ENCODE results near the gene PALMD. TPM values are rescaled to one million over a fixed set of nuclear protein-coding genes. Genes with fewer than 3 reads are reported as not detected.

The PALMD gene
- total RNA-seq, 4 donors from 2014 or later = 68.9 to 75.6 (median 72.1) TPM

DNA sequence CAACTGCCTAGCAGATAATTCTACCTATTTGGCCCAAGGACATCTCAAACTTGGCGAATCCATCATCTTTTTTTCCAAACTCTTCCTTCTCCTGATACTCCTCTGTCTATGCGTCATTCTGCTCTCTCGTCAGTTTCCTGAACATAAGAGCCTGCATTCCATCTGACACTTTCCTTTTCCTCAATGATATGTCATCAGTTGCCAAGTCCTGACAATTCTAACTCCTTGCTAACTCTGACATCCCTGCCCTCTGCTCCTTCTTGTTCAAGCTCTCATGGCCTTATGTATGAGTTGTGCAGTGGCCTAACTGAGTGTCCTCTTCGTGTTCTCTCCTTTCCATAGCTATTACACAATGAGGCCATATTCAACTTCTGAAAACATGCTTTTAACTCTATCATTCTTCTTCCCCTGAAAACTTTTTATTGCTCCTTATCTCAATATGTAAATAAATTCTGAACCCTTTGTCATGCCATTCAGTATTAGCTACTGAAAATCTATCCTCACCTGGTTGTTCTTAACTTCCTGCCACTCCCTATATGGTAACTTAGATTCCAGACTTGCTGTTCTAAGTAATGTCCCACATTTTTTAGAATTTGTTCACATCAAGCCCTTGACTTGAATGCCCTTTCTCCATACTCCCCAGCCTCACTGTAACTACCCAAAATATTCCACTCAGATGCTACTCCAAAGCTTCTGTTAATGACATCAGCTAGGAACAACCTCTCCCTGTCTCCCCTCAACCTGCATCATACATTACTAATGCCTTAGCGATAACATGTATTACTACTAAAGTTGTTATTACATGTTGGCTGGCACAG, 11.5 kb downstream of the PALMD start:
- TF ChIP-seq POLR2A (IDR thresholded peaks at IDR 0.05) = no peak
- TF ChIP-seq, protein P1, sequence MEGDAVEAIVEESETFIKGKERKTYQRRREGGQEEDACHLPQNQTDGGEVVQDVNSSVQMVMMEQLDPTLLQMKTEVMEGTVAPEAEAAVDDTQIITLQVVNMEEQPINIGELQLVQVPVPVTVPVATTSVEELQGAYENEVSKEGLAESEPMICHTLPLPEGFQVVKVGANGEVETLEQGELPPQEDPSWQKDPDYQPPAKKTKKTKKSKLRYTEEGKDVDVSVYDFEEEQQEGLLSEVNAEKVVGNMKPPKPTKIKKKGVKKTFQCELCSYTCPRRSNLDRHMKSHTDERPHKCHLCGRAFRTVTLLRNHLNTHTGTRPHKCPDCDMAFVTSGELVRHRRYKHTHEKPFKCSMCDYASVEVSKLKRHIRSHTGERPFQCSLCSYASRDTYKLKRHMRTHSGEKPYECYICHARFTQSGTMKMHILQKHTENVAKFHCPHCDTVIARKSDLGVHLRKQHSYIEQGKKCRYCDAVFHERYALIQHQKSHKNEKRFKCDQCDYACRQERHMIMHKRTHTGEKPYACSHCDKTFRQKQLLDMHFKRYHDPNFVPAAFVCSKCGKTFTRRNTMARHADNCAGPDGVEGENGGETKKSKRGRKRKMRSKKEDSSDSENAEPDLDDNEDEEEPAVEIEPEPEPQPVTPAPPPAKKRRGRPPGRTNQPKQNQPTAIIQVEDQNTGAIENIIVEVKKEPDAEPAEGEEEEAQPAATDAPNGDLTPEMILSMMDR (IDR thresholded peaks at IDR 0.05) = no peak
- intact Hi-C loops (cut with DNase I; ENCODE audit: low total_unique reads) = no loop called here
- H3K4me3 ChIP-seq (ENCODE audit: low read depth, poor library complexity, severe bottlenecking) = no peak overlapping the region
- WGBS, 2 donors = 51 to 53% methylated on average over 5 of the region's 5 CpGs
- DNase-seq (ENCODE audit: low spot score in 2 of 2) = no peak

DNA sequence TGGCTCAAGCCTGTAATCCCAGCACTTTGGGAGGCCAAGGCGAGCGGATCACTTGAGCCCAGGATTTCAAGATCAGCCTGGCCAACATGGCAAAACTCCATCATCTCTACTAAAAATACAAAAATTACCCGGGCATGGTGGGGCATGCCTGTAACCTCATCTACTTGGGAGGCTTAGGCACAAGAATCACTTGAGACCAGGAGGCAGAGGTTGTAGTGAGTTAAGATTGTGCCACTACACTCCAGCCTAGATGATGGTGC, 12.0 kb downstream of the PALMD start:
- no peak for TF ChIP-seq POLR2A (IDR thresholded peaks at IDR 0.05)
- TF ChIP-seq, protein P1 (IDR thresholded peaks at IDR 0.05) = no peak
- DNase-seq (ENCODE audit: low spot score in 2 of 2) = no peak
- no peak overlapping the region for H3K4me3 ChIP-seq (ENCODE audit: low read depth, poor library complexity, severe bottlenecking)
- intact Hi-C loops (cut with DNase I; ENCODE audit: low total_unique reads) = no loop called here
- WGBS, 2 donors = 53 to 65% methylated on average over 3 of the region's 3 CpGs

DNA sequence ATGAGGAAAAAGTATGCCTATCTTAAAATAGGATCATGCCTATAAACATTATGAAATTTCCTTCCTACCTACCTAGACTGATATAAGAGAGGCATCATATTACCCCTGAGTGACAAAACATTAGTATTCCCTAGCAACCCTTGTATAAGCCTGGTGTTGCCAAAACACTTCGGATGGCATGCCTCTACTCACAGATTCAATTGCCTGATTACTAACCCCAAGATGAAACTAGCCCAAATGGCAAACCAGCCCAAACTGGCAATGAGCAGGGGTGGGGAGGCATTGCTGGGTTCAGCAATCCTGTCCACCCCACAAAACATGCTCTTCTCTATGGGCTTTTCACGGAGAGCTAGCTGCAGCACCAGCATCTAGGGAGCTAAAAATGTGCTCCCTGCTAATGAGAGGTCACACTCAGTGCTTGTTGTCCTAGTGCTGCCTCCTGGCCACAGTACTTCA, 13.9 kb downstream of the PALMD start:
- intact Hi-C loops (cut with DNase I; ENCODE audit: low total_unique reads) = loop anchor here (10.0 kb wide), 1 partner anchor 75 kb away; no protein-coding TSS in a partner anchor
- WGBS, 2 donors = 27 to 48% methylated on average over 2 of the region's 2 CpGs

DNA sequence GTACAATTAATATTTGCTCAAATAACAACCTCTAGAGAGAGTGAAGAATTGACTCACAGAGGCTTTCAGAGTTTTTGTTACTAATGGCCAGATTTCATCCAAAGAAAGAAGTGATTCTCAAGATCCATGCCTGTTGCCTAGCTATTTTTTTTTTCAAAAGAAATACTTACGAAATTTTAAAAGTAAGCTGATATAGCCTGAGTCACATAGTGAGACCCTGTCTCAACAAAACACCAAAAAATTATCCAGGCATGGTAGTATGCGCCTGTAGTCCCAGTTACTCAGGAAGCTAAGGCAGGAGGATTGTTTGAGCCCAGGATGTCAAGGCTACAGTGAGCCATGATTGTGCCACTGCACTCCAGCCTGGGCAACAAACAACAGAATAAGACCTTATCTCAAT, 14.6 kb downstream of the PALMD start:
- no peak overlapping the region for H3K4me3 ChIP-seq (ENCODE audit: low read depth, poor library complexity, severe bottlenecking)
- intact Hi-C loops (cut with DNase I; ENCODE audit: low total_unique reads) = loop anchor here (10.0 kb wide), 1 partner anchor 76 kb away; no protein-coding TSS in a partner anchor
- DNase-seq (ENCODE audit: low spot score in 2 of 2) = no peak
- 66 to 71% methylated on average over 2 of the region's 2 CpGs for WGBS, 2 donors
- TF ChIP-seq POLR2A (IDR thresholded peaks at IDR 0.05) = no peak
- TF ChIP-seq, protein P1 (IDR thresholded peaks at IDR 0.05) = no peak

More for the DNA sequence above, 13.9 kb downstream of the PALMD start:
- DNase-seq (ENCODE audit: low spot score in 2 of 2) = peak in 1 of 2 donors; percentile 59
- H3K4me3 ChIP-seq (ENCODE audit: low read depth, poor library complexity, severe bottlenecking) = no peak overlapping the region
- TF ChIP-seq, protein P1 (IDR thresholded peaks at IDR 0.05) = no peak
- TF ChIP-seq POLR2A (IDR thresholded peaks at IDR 0.05) = no peak

DNA sequence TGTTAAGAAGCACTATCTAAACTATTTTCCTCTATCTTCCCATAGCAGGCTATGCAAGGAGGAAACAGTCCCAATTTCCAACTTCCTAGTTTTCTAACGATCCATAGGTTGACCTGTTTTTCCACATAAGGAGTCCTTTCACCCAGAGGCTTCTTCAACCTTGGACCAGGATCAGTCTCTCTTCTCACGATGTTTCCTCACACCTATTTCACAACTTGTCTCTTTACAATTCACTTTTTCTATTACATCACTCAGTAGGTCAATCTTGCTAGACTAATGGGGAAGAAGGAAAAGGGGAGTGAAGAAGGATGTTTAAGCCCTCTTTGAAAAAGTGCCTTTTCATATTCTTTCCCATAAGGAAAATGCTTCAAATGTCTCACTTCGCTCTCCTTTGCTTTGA, 15.9 kb downstream of the PALMD start:
- H3K4me3 ChIP-seq (ENCODE audit: low read depth, poor library complexity, severe bottlenecking) = no peak overlapping the region
- TF ChIP-seq, protein P1 (IDR thresholded peaks at IDR 0.05) = no peak
- TF ChIP-seq POLR2A (IDR thresholded peaks at IDR 0.05) = no peak
- 36 to 40% methylated on average over 3 of the region's 3 CpGs for WGBS, 2 donors
- DNase-seq (ENCODE audit: low spot score in 2 of 2) = no peak
- intact Hi-C loops (cut with DNase I; ENCODE audit: low total_unique reads) = loop anchor here (10.0 kb wide), 1 partner anchor 77 kb away; no protein-coding TSS in a partner anchor
